K562 (cell line): ENCODE measurements around the gene EPO. TPM values are rescaled to one million over a fixed set of nuclear protein-coding genes. Genes with fewer than 3 reads are reported as not detected.
A peak's percentile ranks its signal among the peaks of the same experiment; 100 is the strongest.

Experiments used
- CBX1 ChIP-seq: sonication (generic); IDR thresholded peaks from 2 replicates; pipeline ENCODE4 v1.6.1; 2016; ENCODE audit warnings: antibody characterized with exemption, low read depth, mild to moderate bottlenecking
- CBX8 ChIP-seq: fragments of 200-600 bp; sonication (generic); IDR thresholded peaks from 2 replicates; pipeline ENCODE4 v1.6.1; 2012; ENCODE audit warnings: borderline replicate concordance, mixed run types, low read depth, mild to moderate bottlenecking, moderate library complexity, mixed read lengths, low read length, control low read depth, inconsistent platforms; ENCODE audit not compliant: poor library complexity, severe bottlenecking; ENCODE audit errors: extremely low read depth
- MAZ ChIP-seq, 2 experiments: fragments of 450-650 bp in 1 of 2; sonication (generic) in 1 of 2; formaldehyde crosslinking; IDR thresholded peaks in 1 of 2; conservative IDR thresholded peaks in 1 of 2; 2 replicates each; pipeline versions ENCODE4 v1.4.0 to v1.5.0; 2020; ENCODE audit warnings: mild to moderate bottlenecking in 1 of 2, missing genetic modification reagents in 1 of 2
- NEUROD1 ChIP-seq: fragments of 150-350 bp; IDR thresholded peaks from 2 replicates; pipeline ENCODE4 v1.6.1; 2014; ENCODE audit warnings: borderline replicate concordance, low read length, low read depth; ENCODE audit not compliant: partially characterized antibody
- RBBP5 ChIP-seq: fragments of 200-600 bp; sonication (generic); IDR thresholded peaks from 2 replicates; pipeline ENCODE4 v1.6.1; 2012; ENCODE audit warnings: borderline replicate concordance, mild to moderate bottlenecking, low read length, control low read depth, inconsistent platforms; ENCODE audit not compliant: insufficient read depth, poor library complexity, severe bottlenecking
- SRSF3 ChIP-seq: fragments of 200-400 bp; formaldehyde crosslinking; IDR thresholded peaks from 2 replicates; pipeline ENCODE4 v1.6.1; 2016; ENCODE audit warnings: mild to moderate bottlenecking, low read length, moderate library complexity; ENCODE audit not compliant: insufficient read depth
- ZBTB7A ChIP-seq: IDR thresholded peaks from 2 replicates; pipeline ENCODE4 v1.6.1; 2011; ENCODE audit warnings: low read depth, mild to moderate bottlenecking, low read length, moderate library complexity, borderline replicate concordance; ENCODE audit not compliant: control insufficient read depth
- ZC3H4 ChIP-seq: sonication (generic); formaldehyde crosslinking; IDR thresholded peaks from 2 replicates; pipeline ENCODE4 v1.9.0; 2021; ENCODE audit warnings: missing genetic modification reagents, borderline replicate concordance
- polyA plus RNA-seq, 8 experiments: library from polyadenylated mRNA; depleted of rRNA in 4 of 8; stranded (reverse) in 5 of 8; unstranded in 3 of 8; fragments of >200 nt; fragmentation: Nextera tagmentation in 2 of 8; fragmentation: Illumina TruSeq in 1 of 8; extraction: Ambion mirVana in 2 of 8; extraction: Trizol in 1 of 8; gene quantifications; 2 replicates each; pipeline versions ENCODE4 v1.2.1 to v1.2.3, GENCODE V29; 2011 to 2014; ENCODE audit warnings: inconsistent platforms in 1 of 8, missing spikeins in 1 of 8
- total RNA-seq, 7 experiments: library from RNA; depleted of rRNA in 6 of 7; stranded (reverse); fragments of >200 nt in 6 of 7; fragmentation: Illumina TruSeq in 2 of 7; extraction: Trizol in 2 of 7; gene quantifications; 2 replicates each; pipeline versions ENCODE4 v1.2.1 to v1.2.3, GENCODE V29; 2011 to 2021; ENCODE audit warnings: low replicate concordance in 1 of 7
- TF ChIP-seq, protein P1 (sequence below): IDR thresholded peaks from 2 replicates; pipeline ENCODE4 v1.6.1; 2016; ENCODE audit warnings: missing genetic modification characterization, missing compliant biosample characterization
- TF ChIP-seq, protein P2 (sequence below): sonication (generic); formaldehyde crosslinking; IDR thresholded peaks from 2 replicates; pipeline ENCODE4 v1.8.1; 2023; ENCODE audit warnings: mild to moderate bottlenecking, missing genetic modification reagents
- TF ChIP-seq, protein P3 (sequence below): fragments of 450-650 bp; formaldehyde crosslinking; IDR thresholded peaks from 2 replicates; pipeline ENCODE4 v1.4.0; 2022; ENCODE audit warnings: missing genetic modification characterization

EPO gene
- total and polyA plus RNA-seq, 9 of the 15 experiments (the other 6 are each of a cell fraction or from before 2014, with no cell fraction given), result 0.06 to 0.41 (median 0.07) TPM; not detected in 6

DNA sequence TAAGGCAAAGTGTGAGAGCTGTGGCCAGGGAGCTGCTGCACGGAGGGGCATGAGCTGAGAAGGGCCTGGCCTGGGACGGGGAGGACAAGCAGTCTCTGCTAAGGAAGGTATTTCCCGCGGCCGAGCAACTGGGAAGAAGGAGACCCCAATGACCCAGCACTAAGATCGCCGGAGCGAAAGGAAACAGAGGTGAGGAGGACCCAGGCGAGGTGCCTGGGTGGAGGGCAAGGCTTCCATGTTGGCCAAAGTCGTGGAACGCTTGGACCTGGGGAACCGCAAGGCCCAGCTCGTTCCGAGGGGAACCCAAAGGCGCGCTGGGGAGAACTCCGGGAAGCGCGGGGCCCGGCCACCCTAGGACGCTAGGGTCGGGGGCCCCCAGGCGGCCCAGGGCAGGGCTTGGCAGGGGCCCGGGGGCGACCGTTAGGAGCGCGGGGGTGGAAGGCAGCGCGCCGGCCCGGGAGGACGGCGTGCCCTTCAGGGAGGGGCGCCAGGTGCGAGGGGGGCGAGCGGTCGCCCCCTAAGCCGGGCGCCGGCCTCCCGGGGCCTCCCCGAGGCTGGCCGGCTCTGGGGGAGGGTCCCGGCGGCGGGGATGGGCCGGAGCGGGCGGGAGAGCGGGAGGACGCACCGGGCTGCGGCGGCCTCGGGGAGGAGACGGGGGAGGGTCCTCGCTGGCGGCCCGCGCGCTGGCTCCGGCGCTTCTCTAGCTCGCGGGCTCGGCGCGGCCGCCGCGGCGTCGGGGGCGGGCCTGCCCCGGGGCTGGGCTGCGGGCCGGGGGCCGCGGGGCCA lies 26.8 kb upstream of the EPO start (continued):
- TF ChIP-seq, protein P1, sequence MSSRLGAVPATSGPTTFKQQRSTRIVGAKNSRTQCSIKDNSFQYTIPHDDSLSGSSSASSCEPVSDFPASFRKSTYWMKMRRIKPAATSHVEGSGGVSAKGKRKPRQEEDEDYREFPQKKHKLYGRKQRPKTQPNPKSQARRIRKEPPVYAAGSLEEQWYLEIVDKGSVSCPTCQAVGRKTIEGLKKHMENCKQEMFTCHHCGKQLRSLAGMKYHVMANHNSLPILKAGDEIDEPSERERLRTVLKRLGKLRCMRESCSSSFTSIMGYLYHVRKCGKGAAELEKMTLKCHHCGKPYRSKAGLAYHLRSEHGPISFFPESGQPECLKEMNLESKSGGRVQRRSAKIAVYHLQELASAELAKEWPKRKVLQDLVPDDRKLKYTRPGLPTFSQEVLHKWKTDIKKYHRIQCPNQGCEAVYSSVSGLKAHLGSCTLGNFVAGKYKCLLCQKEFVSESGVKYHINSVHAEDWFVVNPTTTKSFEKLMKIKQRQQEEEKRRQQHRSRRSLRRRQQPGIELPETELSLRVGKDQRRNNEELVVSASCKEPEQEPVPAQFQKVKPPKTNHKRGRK (tag), result no peak
- TF ChIP-seq, protein P2, sequence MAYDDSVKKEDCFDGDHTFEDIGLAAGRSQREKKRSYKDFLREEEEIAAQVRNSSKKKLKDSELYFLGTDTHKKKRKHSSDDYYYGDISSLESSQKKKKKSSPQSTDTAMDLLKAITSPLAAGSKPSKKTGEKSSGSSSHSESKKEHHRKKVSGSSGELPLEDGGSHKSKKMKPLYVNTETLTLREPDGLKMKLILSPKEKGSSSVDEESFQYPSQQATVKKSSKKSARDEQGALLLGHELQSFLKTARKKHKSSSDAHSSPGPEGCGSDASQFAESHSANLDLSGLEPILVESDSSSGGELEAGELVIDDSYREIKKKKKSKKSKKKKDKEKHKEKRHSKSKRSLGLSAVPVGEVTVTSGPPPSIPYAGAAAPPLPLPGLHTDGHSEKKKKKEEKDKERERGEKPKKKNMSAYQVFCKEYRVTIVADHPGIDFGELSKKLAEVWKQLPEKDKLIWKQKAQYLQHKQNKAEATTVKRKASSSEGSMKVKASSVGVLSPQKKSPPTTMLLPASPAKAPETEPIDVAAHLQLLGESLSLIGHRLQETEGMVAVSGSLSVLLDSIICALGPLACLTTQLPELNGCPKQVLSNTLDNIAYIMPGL (CRISPR knock-in tag), result no peak
- peak; percentile 81 for TF ChIP-seq ZBTB7A
- TF ChIP-seq, protein P3, sequence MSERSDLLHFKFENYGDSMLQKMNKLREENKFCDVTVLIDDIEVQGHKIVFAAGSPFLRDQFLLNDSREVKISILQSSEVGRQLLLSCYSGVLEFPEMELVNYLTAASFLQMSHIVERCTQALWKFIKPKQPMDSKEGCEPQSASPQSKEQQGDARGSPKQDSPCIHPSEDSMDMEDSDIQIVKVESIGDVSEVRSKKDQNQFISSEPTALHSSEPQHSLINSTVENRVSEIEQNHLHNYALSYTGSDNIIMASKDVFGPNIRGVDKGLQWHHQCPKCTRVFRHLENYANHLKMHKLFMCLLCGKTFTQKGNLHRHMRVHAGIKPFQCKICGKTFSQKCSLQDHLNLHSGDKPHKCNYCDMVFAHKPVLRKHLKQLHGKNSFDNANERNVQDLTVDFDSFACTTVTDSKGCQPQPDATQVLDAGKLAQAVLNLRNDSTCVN (CRISPR knock-in tag), result no peak
- no peak for TF ChIP-seq NEUROD1
- no peak for TF ChIP-seq CBX1
- no peak for TF ChIP-seq CBX8
- TF ChIP-seq MAZ (CRISPR knock-in tag; conservative IDR thresholded peaks at IDR 0.05 in 1 of 2, IDR thresholded peaks at IDR 0.05 in 1 of 2), result peak; percentile 39 to 67; a peak in 2 of 4 replicates
- TF ChIP-seq SRSF3, result peak; percentile 47; the same call in 1 of the 2 replicates
- no peak for TF ChIP-seq ZC3H4 (CRISPR knock-in tag)
- peak; percentile 64 for TF ChIP-seq RBBP5
- TF ChIP-seq, all 486 proteins: peak for 26
